GM18858 (cell line): Measurements from ENCODE around the gene HSPB1.
"Not testable (repeated sequence)": the region's sequence is repeated elsewhere in the genome, so short reads cannot be mapped to it uniquely, and the experiment has no call there.

Source experiments
- ATAC-seq: cut with Tn5 transposase; IDR thresholded peaks from one replicate; pipeline ENCODE4 v1.9.1; 2021; ENCODE audit not compliant: unreplicated experiment

Gene HSPB1

DNA sequence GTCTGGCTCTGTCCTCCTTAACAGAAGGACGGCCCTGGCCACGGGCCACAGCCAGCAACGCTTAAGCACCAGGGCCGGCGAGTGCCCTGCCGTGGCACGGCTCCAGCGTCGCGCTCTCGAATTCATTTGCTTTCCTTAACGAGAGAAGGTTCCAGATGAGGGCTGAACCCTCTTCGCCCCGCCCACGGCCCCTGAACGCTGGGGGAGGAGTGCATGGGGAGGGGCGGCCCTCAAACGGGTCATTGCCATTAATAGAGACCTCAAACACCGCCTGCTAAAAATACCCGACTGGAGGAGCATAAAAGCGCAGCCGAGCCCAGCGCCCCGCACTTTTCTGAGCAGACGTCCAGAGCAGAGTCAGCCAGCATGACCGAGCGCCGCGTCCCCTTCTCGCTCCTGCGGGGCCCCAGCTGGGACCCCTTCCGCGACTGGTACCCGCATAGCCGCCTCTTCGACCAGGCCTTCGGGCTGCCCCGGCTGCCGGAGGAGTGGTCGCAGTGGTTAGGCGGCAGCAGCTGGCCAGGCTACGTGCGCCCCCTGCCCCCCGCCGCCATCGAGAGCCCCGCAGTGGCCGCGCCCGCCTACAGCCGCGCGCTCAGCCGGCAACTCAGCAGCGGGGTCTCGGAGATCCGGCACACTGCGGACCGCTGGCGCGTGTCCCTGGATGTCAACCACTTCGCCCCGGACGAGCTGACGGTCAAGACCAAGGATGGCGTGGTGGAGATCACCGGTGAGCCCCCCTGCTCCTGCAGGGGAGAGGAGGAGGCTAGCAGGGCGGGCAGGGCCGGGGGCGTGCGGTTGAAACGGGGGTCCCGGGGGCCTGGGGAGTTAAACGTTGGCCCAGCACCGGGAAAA is at the start of gene HSPB1:
HSPB1 (plus strand) TSS at position 327 of the 855 bp plus-strand sequence; CDS start at position 367, 40 bp downstream.
- ATAC-seq = peak; percentile 40

DNA sequence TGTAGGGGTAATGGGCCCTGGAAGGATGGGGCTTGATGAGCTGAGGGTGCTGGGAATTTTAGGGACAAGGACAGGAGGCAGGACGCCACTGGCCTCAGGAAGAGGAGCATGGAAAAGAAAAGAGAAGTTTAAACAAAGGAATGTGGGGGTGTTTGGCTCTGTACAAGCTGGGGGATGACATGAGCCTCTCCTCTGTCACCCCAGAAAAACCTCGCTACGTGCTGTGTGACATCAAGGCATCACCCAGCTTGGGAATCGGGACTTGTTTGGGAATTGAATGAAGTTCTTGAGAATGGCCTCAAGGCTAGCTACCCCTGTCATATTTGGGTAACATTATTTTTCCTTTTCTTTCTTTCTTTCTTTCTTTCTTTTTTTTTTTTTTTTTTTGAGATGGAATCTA is 47.7 kb upstream of the HSPB1 start:
- ATAC-seq = no peak

DNA sequence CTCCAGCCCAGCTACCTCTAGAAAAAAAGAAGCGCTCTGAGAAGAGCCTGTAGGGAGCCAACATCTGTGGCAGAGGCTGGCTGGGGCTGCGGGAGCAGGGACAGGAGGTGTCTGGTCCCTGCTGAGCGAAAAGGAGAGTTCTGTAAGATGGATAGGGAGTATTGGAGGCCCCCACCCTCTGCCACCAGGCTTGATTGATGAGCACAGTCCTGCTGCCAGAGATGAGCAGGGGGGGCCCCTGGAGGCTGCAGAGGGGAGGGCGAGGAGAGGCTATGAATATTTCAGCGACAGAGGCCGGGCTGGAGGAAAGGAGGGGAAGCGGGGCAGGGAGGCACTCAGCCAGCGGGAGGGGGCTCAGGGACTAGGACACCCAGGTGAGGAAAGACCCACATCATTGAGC is 44.5 kb upstream of the HSPB1 start:
- ATAC-seq = no peak

DNA sequence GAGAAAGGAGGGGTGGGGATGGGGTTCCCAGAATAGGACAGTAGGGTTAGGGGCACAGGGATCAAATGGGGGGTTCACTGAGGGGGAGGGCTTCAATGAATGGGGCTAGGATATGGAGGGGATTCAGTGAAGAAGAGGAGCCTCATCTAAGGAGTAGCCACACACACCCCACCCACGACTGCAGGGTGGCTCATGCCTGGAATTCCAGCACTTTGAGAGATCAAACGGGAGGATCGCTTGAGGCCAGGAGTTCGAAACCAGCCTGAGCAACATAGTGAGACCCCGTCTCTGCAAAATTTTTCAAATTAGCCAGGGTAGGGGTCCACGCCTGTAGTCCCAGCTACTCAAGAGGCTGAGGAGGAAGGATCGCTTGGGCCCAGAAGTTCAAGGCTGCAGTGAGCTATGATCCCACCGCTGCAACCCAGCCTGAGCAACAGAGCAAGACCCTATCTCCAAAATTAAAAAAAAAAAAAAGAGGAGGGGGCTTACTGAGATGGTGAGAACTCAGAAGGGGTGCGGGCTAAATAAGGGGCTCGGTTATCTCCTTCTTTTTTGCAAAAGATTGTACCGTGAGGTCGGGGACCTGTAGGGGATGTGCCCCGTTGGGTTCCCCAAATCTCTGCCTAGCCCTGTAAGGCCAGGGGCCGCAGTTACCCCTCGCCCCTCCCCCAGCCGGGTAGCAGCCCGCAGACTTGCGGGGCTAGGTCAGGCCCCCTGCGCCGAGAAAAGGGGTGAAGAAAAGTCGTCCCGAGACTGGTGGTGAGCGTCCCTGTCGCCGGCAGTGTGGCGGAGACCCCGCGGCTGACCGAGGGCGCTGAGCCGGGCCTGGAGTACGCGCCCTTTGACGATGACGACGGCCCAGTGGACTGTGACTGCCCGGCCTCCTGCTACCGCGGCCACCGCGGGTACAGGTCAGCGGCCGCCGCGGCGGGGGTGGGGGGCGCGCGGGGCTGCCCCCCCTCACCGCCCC is 43.1 kb upstream of the HSPB1 start:
- ATAC-seq = no peak

DNA sequence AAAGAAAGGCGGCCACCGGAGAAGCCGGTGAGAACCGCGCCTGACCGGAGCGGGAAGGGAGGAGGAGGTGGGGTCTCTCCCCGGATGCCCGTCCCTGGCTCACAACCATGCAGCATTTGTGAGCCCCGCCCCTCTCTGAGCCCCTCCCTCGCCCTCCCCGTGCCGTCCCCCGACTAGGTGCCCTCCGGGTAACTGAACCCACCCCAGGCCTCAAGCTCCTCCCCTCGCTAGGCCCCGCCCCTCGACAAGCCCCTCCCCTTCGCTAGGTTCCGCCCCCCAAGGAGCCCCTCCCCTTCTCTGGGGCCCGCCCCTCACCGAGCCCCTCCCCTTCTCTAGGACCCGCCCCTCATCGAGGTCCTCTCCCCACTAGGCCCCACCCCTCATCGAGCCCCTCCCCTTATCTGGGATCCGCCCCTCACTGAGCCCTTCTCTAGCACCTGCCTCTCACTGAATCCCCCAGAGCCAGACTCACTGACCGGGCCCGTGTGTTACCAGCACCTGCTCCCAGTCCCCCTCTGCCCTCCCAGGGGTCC is 42.2 kb upstream of the HSPB1 start:
- no peak for ATAC-seq

DNA sequence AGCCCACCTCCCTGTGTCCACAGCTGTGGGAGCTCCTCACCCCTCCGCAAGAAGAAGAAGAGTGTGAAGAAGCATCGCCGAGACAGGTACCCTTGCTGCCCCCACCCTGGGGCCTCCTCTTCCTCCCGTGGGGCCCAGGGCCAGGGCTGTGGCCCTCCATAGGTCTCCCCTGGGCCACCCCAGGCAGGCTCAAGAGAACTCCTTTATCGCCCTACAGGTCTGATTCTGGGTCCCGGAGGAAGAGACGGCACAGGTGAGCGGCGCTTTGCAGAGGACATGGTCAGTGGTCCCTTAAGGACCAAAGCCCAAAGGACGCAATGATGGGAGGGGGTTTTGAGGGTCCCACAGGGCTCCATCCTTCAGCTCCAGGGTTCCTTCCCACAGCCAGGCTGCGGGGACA is 41.1 kb upstream of the HSPB1 start:
- no peak for ATAC-seq

DNA sequence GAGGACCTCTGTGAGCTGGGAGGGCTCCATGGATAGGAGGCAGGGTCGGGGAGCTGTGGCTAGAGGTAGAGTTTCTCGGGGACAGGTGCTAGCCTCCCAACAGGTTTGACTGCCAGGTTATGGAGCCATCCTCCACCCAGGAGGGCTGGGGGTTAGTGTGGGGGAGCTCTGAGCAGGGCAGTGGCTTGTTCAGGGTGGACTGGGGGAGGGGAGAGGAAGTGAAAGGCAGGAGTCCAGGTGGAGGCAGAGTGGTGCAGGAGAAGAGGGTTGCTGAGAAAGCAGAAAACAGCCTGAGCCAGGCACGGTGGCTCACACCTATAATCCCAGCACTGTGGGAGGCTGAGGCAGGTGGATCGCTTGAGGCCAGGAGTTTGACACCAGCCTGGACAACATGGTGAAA is 40.5 kb upstream of the HSPB1 start:
- ATAC-seq = no peak

DNA sequence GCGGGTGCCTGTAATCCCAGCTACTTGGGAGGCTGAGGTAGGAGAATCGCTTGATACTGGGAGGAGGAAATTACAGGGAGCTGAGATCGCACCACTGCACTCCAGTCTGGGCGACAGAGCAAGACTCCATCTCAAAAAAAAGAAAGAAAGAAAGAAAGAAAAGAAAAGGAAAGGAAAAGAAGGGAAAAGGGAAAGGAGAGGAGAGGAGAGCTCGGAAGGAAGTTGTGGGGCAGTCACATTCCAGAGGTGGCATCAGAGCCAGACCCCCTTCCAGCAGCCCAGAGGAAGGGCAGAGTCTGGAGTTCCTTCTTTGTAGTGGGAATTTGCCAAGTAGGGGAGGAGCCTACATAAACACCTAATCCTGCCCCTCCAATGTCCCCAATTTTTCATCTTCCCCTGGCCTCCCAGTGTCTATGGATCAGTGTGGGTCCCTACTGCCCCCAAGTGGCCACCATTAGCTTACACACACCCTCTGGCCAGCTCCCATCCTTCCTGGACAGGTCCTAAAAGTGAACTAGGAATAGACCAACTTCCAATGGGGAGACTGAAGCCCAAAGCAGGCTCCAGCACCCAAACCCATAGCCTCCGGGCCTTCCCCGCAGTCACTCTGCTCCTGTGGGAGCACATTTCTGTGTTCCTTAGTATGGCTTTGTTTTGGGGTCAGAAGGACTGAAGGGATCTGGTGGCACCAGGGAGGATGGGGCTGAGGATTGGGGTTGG is 39.6 kb upstream of the HSPB1 start:
- no peak for ATAC-seq

DNA sequence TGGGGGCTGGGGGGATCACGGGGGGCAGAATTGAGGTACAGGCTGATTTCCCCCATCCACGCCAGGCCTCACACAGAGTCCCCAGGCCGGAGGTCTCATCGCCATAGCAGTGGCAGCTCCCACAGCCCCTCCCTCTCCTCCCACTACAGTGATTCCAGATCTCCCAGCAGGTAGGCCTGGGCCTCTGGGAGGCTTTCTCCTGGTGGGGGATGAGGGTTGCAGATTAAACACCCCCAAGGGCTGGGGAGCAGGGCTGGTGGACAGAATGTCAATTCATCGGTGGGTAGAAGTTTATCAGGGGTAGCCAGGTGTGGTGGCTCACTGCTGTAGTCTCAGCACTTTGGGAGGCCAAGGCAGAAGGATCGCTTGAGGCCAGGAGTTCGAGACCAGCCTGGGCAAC is 37.2 kb upstream of the HSPB1 start:
- ATAC-seq = no peak

DNA sequence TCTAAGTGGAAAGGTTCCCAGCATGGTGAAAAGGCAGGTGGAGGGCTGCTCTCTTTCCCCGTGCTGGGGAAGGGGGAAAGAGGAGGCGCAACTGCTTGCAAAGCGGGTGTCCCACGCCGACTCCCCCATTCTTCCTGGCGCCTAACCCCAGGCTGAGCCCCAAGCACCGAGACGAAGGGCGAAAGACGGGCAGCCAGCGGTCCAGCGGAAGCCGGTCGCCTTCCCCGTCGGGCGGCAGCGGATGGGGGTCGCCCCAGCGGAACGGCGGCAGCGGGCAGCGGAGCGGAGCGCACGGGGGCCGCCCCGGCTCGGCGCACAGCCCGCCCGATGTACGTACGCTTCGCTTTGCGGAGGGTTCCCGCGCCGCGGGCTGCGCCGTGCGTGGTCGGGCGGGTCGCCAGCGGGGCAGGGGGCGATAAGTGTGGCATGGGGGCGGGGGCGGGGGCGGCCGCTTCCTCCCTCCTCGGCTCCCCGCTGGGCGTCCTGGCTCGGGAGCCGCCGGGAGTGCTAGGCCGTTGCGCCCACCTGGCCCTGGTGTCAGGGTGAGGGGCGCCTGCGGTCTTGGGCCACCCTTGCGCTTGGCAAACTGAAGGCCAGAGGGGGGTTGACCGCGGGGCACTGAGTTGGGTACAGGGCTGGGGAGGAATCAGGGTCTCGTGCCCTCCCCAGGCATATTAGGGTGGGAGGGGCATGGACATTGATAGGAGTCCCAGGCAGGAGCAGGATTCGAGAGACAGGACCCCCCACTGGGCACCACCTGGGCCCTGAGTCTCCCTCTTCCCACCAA is 35.2 kb upstream of the HSPB1 start:
- ATAC-seq = no peak

DNA sequence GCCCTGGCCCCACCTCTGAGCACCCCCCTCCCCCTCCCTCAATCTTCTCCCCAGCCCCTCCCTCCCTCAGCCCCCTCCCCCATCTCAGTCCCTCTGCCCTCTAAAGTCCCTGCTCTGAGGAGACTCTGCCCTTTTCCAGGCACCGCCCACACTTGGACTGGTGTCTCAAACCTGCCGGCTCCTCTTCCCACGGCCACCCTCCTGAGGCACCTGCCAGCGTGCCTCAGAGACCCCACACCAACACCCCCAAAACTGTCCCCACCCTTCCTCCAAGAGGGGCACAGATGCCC is 34.6 kb upstream of the HSPB1 start:
- ATAC-seq = no peak

DNA sequence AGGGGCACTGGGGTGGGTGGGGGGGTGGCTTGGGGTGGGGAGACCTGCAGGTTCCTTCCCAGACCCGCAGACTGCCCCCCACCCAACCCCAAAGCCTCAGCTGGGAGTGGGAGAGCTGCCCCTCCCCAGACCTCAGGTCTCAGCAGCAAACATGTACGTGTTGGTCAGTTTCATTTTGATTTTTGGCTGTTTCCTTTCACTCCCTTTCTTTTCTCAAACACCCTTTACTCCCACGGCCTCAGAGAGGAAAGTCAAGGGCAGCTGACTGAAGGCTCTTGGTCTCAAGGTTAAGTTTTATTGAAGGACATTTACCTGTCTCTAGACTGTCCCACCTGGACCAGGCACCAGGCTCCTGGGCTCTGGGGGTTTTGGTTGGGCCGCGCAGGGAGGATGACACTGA is 34.1 kb upstream of the HSPB1 start:
- no peak for ATAC-seq

DNA sequence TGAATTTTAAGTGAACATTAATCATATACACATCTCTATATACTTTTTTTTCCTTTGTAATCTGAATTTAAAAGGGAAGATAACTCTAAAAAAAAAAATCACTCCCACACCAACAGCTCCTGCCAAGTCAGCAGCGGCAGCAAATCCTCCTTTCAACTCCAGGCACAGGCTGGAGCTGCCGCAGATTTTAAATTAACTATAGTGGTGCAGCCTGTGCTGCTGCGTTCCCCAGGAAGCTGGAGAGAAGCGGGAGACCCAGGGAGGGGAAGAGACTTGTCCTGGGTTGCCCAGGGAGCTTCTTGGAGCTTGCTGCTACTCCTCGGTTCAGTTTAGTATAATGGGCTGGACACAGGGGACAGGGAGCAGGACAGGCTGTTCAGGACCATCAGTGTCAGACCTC is 32.6 kb upstream of the HSPB1 start:
- ATAC-seq = no peak

DNA sequence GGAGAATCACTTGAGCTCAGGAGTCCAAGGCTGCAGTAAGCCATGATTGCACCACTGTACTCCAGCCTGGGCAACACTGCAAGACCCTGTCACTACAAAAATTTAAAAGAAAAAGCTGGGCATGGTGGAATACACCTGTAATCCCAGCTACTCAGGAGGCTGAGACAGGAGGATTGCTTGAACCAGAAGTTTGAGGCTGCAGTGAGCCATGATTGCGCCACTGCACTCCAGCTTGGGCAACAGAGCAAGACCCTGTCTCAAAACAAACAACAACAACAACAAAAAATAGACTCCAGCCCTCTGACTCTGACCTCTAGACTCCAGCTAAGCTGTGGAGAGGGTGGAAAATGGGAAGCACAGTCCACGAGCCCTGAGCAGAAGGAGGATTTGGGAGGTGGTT is 31.1 kb upstream of the HSPB1 start:
- not testable (repeated sequence) for ATAC-seq

DNA sequence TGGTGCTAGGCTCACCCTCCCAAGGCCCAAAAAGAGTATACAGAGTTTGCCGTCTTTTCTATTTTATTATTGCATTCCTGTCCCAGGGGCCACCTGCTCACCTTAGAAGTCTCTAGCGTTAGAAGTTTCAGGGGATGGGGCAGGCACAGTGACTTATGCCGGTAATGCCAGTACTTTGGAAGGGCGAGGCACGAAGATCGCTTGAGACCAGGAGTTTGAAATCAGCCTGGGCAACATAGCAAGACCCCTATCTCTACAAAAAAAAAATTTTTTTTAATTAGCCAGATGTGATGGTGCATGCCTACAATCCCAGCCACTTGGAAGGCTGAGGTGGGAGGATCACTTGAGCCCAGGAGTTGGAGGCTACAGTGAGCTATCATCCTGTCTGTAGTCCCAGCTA is 30.3 kb upstream of the HSPB1 start:
- ATAC-seq = no peak

DNA sequence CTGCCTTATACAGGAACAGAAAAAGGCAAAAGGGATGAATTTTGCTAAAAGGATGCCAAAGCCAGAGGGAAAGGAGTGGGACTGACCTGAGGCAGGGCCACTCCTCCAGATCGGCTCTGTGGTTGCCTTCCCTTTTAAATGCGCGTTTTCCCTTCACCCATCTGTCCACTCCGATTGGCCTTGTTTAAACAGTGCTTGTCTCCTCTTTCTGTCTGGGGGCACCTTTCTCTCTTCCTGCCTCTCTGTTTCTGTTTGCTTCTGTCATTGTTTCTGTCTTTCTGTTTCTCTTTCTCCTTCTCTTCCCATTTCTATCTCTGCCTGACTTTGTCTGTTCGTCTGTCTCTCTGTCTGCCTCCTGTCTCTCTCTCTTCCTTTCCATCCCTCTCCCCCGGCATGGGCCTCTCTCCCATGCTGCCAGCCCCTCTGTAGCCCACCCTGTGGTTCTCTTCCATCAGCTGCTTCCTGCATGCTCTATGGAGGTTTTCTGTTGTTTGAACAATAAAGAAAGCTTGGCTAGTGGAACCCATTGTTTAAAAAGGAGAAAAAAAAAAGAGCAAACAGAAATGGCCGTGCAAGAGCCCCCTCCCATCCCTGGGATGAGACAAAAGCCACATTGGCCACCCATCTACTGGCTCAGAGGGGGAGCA is 29.5 kb upstream of the HSPB1 start:
- ATAC-seq = no peak

DNA sequence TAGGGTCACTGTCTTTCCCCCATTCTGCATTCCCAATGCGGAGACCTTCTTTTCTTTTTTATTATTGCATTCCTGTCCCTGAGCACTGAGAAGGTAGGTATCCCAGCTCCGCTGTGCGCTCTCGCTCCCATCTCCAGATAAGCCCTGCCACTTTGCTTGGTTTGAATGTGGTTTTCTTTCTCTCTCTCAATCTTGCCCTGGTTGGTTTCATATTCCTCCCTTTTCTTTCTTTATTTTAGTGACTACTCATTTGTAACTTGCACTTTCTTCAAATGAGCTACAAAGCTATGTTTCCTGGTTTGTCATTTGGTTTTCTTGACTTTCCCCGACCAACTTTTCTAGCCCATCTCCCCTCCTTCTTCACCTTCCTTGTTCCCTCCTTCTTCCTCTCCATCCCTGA is 29.0 kb upstream of the HSPB1 start:
- no peak for ATAC-seq

DNA sequence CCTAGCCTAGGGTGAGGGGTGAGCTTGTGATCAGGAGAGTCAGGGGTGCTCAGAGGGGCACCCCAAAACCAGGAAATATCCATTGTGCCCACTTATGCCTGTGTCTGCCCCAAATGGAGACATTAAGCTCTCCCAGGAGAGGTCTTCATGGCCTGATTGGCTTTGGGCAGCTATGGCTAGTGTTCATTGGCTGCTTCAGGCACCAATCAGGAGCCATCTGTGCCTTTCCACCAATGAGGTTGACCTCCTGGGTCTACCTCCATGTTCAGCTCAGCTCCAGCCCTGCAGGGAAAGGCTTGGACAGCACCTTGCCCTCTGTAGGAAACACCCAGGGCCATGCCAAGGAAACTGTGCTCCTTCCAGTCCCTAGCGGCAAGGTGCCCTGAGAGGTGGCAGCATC is 23.9 kb upstream of the HSPB1 start:
- ATAC-seq = no peak

DNA sequence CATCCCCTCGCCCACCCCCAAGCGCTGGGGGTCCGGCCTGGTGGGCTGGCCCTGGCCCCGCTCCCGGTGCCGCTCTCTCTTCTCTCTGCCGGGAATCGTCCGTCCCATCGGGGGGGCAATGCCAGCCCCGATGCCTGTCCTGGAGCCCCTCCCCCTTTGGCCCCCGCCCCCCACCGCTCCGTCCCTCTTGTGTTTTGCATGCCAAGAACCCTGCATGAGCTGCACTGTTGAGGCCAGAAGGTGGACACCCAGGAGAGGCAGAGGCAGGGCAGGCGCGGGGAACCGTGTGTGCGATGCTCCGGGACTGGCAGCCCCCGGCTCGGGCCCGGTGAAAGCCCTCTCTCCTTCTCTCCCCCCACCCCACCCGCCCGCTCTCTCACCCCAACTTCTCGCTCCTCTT is 22.1 kb upstream of the HSPB1 start:
- ATAC-seq = no peak
